Tibial artery (tissue), 4 donors: ENCODE measurements around the gene DACT2.
"Not testable (repeated sequence)": the region's sequence is repeated elsewhere in the genome, so short reads cannot be mapped to it uniquely, and the experiment has no call there.

Experiments
- DNase-seq, 2 donors: peaks; one replicate each; pipeline ENCODE4 v3.0.0-alpha.2; 2019
- H3K27ac ChIP-seq, 2 donors: fragments of 200-600 bp; sonication (generic) in 1 of 2; 1 replicate in 1 of 2; 2 replicates in 1 of 2; pipeline ENCODE4 v1.5.1; 2018 to 2019; ENCODE audit warnings: mild to moderate bottlenecking in 1 of 2
- H3K27me3 ChIP-seq, 2 donors: fragments of 200-600 bp; sonication (generic) in 1 of 2; one replicate each; pipeline versions ENCODE4 v1.5.1 to v1.6.0; 2016 to 2019
- H3K36me3 ChIP-seq, 3 donors: fragments of 200-600 bp; sonication (generic) in 2 of 3; one replicate each; pipeline ENCODE4 v1.5.1; 2016 to 2019; ENCODE audit warnings: mild to moderate bottlenecking in 2 of 3
- H3K4me1 ChIP-seq, 4 donors: fragments of 200-600 bp; sonication (generic) in 2 of 4; 1 replicate in 3 of 4; 2 replicates in 1 of 4; pipeline ENCODE4 v1.5.1; 2016 to 2019
- H3K4me3 ChIP-seq, 2 donors: fragments of 200-600 bp; sonication (generic) in 1 of 2; 1 replicate in 1 of 2; 2 replicates in 1 of 2; pipeline ENCODE4 v1.5.1; 2018 to 2019; ENCODE audit warnings: mild to moderate bottlenecking in 2 of 2
- H3K9me3 ChIP-seq, 3 donors: fragments of 200-600 bp; sonication (generic) in 1 of 3; one replicate each; pipeline ENCODE4 v1.5.1; 2016 to 2019
- intact Hi-C: fragments of 100-400 bp; cut with DNase I; formaldehyde crosslinking; loops from one replicate; pipeline ENCODE4 v1.15.0; 2023; ENCODE audit warnings: low total_unique reads
- TF ChIP-seq, protein P1 (sequence below), 2 experiments: fragments of 200-600 bp in 1 of 2; fragments of 450-650 bp in 1 of 2; IDR thresholded peaks; one replicate each; pipeline ENCODE4 v1.5.1; 2017 to 2019; ENCODE audit warnings: antibody characterized with exemption in 2 of 2, mild to moderate bottlenecking in 1 of 2, moderate library complexity in 1 of 2

The DACT2 gene

DNA sequence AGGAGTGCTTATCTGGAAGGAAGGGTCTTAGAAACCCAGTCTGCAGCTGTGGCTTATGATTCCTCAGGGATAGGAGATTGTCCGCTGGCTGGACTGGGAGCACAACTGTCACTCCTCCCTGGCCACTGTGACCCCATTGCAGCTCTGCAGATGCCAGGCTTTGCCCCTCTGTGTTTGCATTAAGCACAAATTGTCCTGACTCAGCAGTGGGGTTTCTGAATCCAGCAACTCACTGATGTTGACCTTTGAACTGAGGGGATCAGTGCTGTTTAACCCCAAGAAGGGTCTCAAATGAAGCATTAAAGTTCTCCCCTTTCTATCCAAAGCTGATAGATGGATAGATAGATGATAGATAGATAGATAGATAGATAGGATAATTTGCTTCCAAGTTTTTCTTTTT lies 29.5 kb downstream of the DACT2 start:
- H3K4me1 ChIP-seq, result no peaks in the 10 kb centered on the region
- TF ChIP-seq, protein P1, sequence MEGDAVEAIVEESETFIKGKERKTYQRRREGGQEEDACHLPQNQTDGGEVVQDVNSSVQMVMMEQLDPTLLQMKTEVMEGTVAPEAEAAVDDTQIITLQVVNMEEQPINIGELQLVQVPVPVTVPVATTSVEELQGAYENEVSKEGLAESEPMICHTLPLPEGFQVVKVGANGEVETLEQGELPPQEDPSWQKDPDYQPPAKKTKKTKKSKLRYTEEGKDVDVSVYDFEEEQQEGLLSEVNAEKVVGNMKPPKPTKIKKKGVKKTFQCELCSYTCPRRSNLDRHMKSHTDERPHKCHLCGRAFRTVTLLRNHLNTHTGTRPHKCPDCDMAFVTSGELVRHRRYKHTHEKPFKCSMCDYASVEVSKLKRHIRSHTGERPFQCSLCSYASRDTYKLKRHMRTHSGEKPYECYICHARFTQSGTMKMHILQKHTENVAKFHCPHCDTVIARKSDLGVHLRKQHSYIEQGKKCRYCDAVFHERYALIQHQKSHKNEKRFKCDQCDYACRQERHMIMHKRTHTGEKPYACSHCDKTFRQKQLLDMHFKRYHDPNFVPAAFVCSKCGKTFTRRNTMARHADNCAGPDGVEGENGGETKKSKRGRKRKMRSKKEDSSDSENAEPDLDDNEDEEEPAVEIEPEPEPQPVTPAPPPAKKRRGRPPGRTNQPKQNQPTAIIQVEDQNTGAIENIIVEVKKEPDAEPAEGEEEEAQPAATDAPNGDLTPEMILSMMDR (IDR thresholded peaks at IDR 0.05), result no peak
- no peak for DNase-seq
- no peak overlapping the region for H3K4me3 ChIP-seq
- H3K9me3 ChIP-seq, result no peaks in the 10 kb centered on the region
- no peaks in the 10 kb centered on the region for H3K36me3 ChIP-seq
- intact Hi-C loops, result no loop called here
- peaks cover 0 to 19% of the 10 kb centered on the region in 2 donors for H3K27me3 ChIP-seq
- H3K27ac ChIP-seq, result no peak overlapping the region

- Histone ChIP-seq H3K9me3 (no peaks in the 10 kb centered on the region), H3K27me3 (peaks cover 0 to 19% of the 10 kb centered on the region in 2 donors), H3K4me1 (no peaks in the 10 kb centered on the region), H3K4me3 (no peak overlapping the region), H3K36me3 (no peaks in the 10 kb centered on the region), H3K27ac (no peak overlapping the region)
- intact Hi-C loops, result no loop called here
- DNase-seq, result no peak
- TF ChIP-seq, protein P1 (IDR thresholded peaks at IDR 0.05), result no peak
Measured at GRCh38 chr6:168289571-168289962, 30.0 kb downstream of the DACT2 start.

GRCh38 chr6:168288781-168289570 lies 30.6 kb downstream of the DACT2 start:
- intact Hi-C loops, result no loop called here
- Histone ChIP-seq H3K9me3 (no peaks in the 10 kb centered on the region), H3K4me3 (no peak overlapping the region), H3K36me3 (no peaks in the 10 kb centered on the region), H3K27me3 (peaks cover 0 to 19% of the 10 kb centered on the region in 2 donors), H3K4me1 (no peaks in the 10 kb centered on the region), H3K27ac (no peak overlapping the region)
- TF ChIP-seq, protein P1 (IDR thresholded peaks at IDR 0.05), result no peak
- peak in 1 of 2 donors; percentile 25 for DNase-seq

GRCh38 chr6:168287460-168287859 lies 32.1 kb downstream of the DACT2 start:
- intact Hi-C loops, result not testable (repeated sequence)
- H3K27me3 ChIP-seq, result peaks cover 0 to 22% of the 10 kb centered on the region in 2 donors

DNA sequence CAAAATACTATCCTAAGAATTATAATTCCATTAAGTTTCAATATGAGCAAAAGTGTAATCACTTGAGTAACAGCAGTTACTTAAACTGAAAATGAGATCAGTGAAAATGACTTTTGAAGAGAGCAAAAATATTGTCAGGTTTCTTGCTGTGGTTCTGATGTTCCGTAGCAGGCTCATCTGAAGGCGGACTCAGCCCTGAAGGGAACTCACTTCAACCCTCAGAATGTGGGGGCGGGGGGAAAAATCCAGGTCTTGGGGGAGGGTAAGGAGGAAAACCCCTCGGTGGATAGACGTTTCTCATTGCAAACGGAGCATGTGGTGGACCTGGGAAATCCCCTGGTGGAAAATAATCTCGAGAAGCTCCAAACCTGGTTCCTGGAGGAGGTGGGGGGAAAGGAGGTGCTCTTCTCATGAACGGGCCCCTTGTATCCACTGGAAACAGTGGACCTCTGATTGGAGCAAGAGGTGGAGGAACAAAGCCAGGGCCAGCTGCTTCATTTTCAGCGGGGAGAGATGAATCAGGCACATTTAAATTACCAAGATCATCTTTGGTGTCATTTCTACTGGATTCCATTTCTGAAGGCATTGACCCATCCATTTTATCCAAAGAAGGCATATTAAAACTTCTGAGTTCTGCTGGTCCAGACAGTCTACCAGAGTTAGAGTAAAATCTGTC lies 32.7 kb downstream of the DACT2 start:
- intact Hi-C loops, H3K36me3 ChIP-seq, H3K9me3 ChIP-seq, H3K4me1 ChIP-seq, H3K27ac ChIP-seq, DNase-seq, H3K4me3 ChIP-seq: not testable (repeated sequence)
- H3K27me3 ChIP-seq, result peaks cover 0 to 25% of the 10 kb centered on the region in 2 donors

More at GRCh38 chr6:168287460-168287859, 32.1 kb downstream of the DACT2 start:
- not testable (repeated sequence) for H3K27ac ChIP-seq, DNase-seq, H3K9me3 ChIP-seq, H3K36me3 ChIP-seq, H3K4me3 ChIP-seq, H3K4me1 ChIP-seq

- TF ChIP-seq, protein P1 (IDR thresholded peaks at IDR 0.05), result no peak
- intact Hi-C loops, result no loop called here
- Histone ChIP-seq H3K36me3 (no peaks in the 10 kb centered on the region), H3K27me3 (peaks cover 0 to 23% of the 10 kb centered on the region in 2 donors), H3K9me3 (no peaks in the 10 kb centered on the region), H3K4me1 (no peaks in the 10 kb centered on the region), H3K4me3 (no peak overlapping the region), H3K27ac (no peak overlapping the region)
- peak in 1 of 2 donors; percentile 45 for DNase-seq
Measured at GRCh38 chr6:168286116-168286515, 33.5 kb downstream of the DACT2 start.
